ENCODE results near the gene PLEKHM3.
A peak's percentile ranks its signal among the peaks of the same experiment; 100 is the strongest.
"Not testable (repeated sequence)": the region's sequence is repeated elsewhere in the genome, so short reads cannot be mapped to it uniquely, and the experiment has no call there.

Gene PLEKHM3

GRCh38 chr2:207914716-207915115 is 110.6 kb downstream of the PLEKHM3 start:
- no peak for DNase-seq

- DNase-seq, result no peak
Measured at GRCh38 chr2:207913772-207914358, 111.5 kb downstream of the PLEKHM3 start.

- no peak for DNase-seq
Measured at GRCh38 chr2:207911856-207912255, 113.5 kb downstream of the PLEKHM3 start.

- DNase-seq, result no peak
Measured at GRCh38 chr2:207911215-207911614, 114.1 kb downstream of the PLEKHM3 start.

- DNase-seq, result not testable (repeated sequence)
Measured at GRCh38 chr2:207906495-207906894, 118.8 kb downstream of the PLEKHM3 start.

GRCh38 chr2:207905546-207905945 is 119.8 kb downstream of the PLEKHM3 start:
- DNase-seq, result no peak

GRCh38 chr2:207903236-207903635 is 122.1 kb downstream of the PLEKHM3 start:
- DNase-seq, result no peak

- DNase-seq, result no peak
Measured at GRCh38 chr2:207902821-207903220, 122.5 kb downstream of the PLEKHM3 start.

- no peak for DNase-seq
Measured at GRCh38 chr2:207901829-207902228, 123.5 kb downstream of the PLEKHM3 start.

GRCh38 chr2:207901401-207901800 is 123.9 kb downstream of the PLEKHM3 start:
- no peak for DNase-seq

- DNase-seq, result no peak
Measured at GRCh38 chr2:207898354-207898695, 127.0 kb downstream of the PLEKHM3 start.

- DNase-seq, result no peak
Measured at GRCh38 chr2:207897541-207898353, 127.6 kb downstream of the PLEKHM3 start.

- DNase-seq, result peak; percentile 6
Measured at GRCh38 chr2:207896525-207897285, 128.6 kb downstream of the PLEKHM3 start.

GRCh38 chr2:207895274-207895860 is 130.0 kb downstream of the PLEKHM3 start:
- no peak for DNase-seq

GRCh38 chr2:207892716-207893402 is 132.5 kb downstream of the PLEKHM3 start:
- no peak for DNase-seq

- DNase-seq, result no peak
Measured at GRCh38 chr2:207891086-207891844, 134.1 kb downstream of the PLEKHM3 start.

GRCh38 chr2:207887500-207887899 is 137.8 kb downstream of the PLEKHM3 start:
- no peak for DNase-seq

- no peak for DNase-seq
Measured at GRCh38 chr2:207885010-207885409, 140.3 kb downstream of the PLEKHM3 start.

GRCh38 chr2:207884127-207884526 is 141.2 kb downstream of the PLEKHM3 start:
- no peak for DNase-seq

- no peak for DNase-seq
Measured at GRCh38 chr2:207883002-207883780, 142.1 kb downstream of the PLEKHM3 start.

GRCh38 chr2:207881902-207882301 is 143.4 kb downstream of the PLEKHM3 start:
- no peak for DNase-seq
